Tibial nerve (tissue), 4 donors: Measurements from ENCODE around the gene LAMB4. TPM values are rescaled to one million over a fixed set of nuclear protein-coding genes. Genes with fewer than 3 reads are reported as not detected.

Experiments used
- DNase-seq, 2 donors: peaks; one replicate each; pipeline ENCODE4 v3.0.0-alpha.2; 2019; ENCODE audit warnings: low spot score in 2 of 2
- H3K27ac ChIP-seq, 4 donors: fragments of 200-600 bp; sonication (generic) in 3 of 4; one replicate each; pipeline ENCODE4 v1.5.1; 2017 to 2019; ENCODE audit warnings: mild to moderate bottlenecking in 1 of 4
- H3K27me3 ChIP-seq, 2 donors: fragments of 200-600 bp; sonication (generic) in 1 of 2; one replicate each; pipeline versions ENCODE4 v1.5.1 to v1.6.0; 2017 to 2019
- H3K36me3 ChIP-seq, 3 donors: fragments of 200-600 bp; sonication (generic); one replicate each; pipeline ENCODE4 v1.5.1; 2018 to 2019
- H3K4me1 ChIP-seq, 4 donors: fragments of 200-600 bp; sonication (generic) in 3 of 4; one replicate each; pipeline ENCODE4 v1.5.1; 2017 to 2019
- H3K4me3 ChIP-seq, 4 donors: fragments of 200-600 bp; sonication (generic) in 3 of 4; one replicate each; pipeline ENCODE4 v1.5.1; 2017 to 2019; ENCODE audit warnings: mild to moderate bottlenecking in 1 of 4, moderate library complexity in 1 of 4
- H3K9me3 ChIP-seq, 4 donors: fragments of 200-600 bp; sonication (generic) in 3 of 4; one replicate each; pipeline ENCODE4 v1.5.1; 2017 to 2019
- CTCF ChIP-seq, 5 experiments: fragments of 200-600 bp in 3 of 5; fragments of 450-650 bp in 2 of 5; sonication (generic) in 3 of 5; IDR thresholded peaks; one replicate each; pipeline ENCODE4 v1.5.1; 2016 to 2019; ENCODE audit warnings: antibody characterized with exemption in 5 of 5, mild to moderate bottlenecking in 3 of 5, moderate library complexity in 2 of 5
- EP300 ChIP-seq, 2 donors: sonication (generic); formaldehyde crosslinking; IDR thresholded peaks; one replicate each; pipeline ENCODE4 v1.6.1; 2017; ENCODE audit warnings: antibody characterized with exemption in 2 of 2, mild to moderate bottlenecking in 1 of 2
- POLR2A ChIP-seq, 2 donors: fragments of 450-650 bp; IDR thresholded peaks; one replicate each; pipeline ENCODE4 v1.6.1; 2017; ENCODE audit warnings: antibody characterized with exemption in 2 of 2, mild to moderate bottlenecking in 2 of 2, moderate library complexity in 2 of 2
- WGBS, 2 donors: methylation state at CpG; one replicate each; pipeline ENCODE4 v1.1.5; 2018; 5-methylcytosine and 5-hydroxymethylcytosine counted together
- total RNA-seq, 4 donors: library from RNA; depleted of rRNA; stranded (reverse); fragments of >200 nt; gene quantifications; one replicate each; pipeline ENCODE4 v1.1.0, GENCODE V29; 2016

The LAMB4 gene
- total RNA-seq, 4 donors from 2014 or later, result 0.22 to 1.2 (median 0.42) TPM; not detected in 1

- no peak overlapping the region for H3K4me3 ChIP-seq
- H3K27ac ChIP-seq, result no peak overlapping the region
- DNase-seq, result peak in 1 of 2 donors; percentile 27
- peaks cover 0 to 9% (median 3%) of the 10 kb centered on the region in 4 donors for H3K4me1 ChIP-seq
- H3K36me3 ChIP-seq, result no peaks in the 10 kb centered on the region
- 65 to 74% methylated on average over 7 of the region's 7 CpGs for WGBS, 2 donors
- no peaks in the 10 kb centered on the region for H3K27me3 ChIP-seq
- no peaks in the 10 kb centered on the region for H3K9me3 ChIP-seq
- TF ChIP-seq POLR2A (IDR thresholded peaks at IDR 0.05) (no peak), EP300 (IDR thresholded peaks at IDR 0.05) (peak in 1 of 2 donors; percentile 41)
These were observed 25.8 kb downstream of the LAMB4 start for GRCh38 chr7:108104324-108104723.

- WGBS, 2 donors, result 56 to 62% methylated on average over 5 of the region's 5 CpGs
- peaks cover 0 to 10% (median 3%) of the 10 kb centered on the region in 4 donors for H3K4me1 ChIP-seq
These were observed 26.4 kb downstream of the LAMB4 start for GRCh38 chr7:108103558-108104298.

GRCh38 chr7:108102671-108103312 is 27.4 kb downstream of the LAMB4 start:
- DNase-seq, result no peak
- H3K27ac ChIP-seq, result no peak overlapping the region
- peaks cover 0 to 10% (median 3%) of the 10 kb centered on the region in 4 donors for H3K4me1 ChIP-seq
- WGBS, 2 donors, result 95% methylated on average over 20 of the region's 20 CpGs
- H3K27me3 ChIP-seq, result no peaks in the 10 kb centered on the region
- H3K36me3 ChIP-seq, result no peaks in the 10 kb centered on the region
- TF ChIP-seq POLR2A (IDR thresholded peaks at IDR 0.05) (no peak), EP300 (IDR thresholded peaks at IDR 0.05) (no peak), CTCF (IDR thresholded peaks at IDR 0.05) (no peak)
- H3K4me3 ChIP-seq, result no peak overlapping the region
- no peaks in the 10 kb centered on the region for H3K9me3 ChIP-seq

More at GRCh38 chr7:108103558-108104298, 26.4 kb downstream of the LAMB4 start:
- no peak for DNase-seq
- no peak for TF ChIP-seq EP300 (IDR thresholded peaks at IDR 0.05)
- Histone ChIP-seq H3K4me3 (no peak overlapping the region), H3K27ac (peak overlapping the region in 1 of 4 donors; percentile 36), H3K27me3 (no peaks in the 10 kb centered on the region), H3K36me3 (no peaks in the 10 kb centered on the region), H3K9me3 (no peaks in the 10 kb centered on the region)

- DNase-seq, result no peak
- TF ChIP-seq EP300 (IDR thresholded peaks at IDR 0.05) (no peak), POLR2A (IDR thresholded peaks at IDR 0.05) (no peak), CTCF (IDR thresholded peaks at IDR 0.05) (no peak)
- Histone ChIP-seq H3K36me3 (no peaks in the 10 kb centered on the region), H3K4me1 (peaks cover 0 to 10% (median 3%) of the 10 kb centered on the region in 4 donors), H3K27ac (no peak overlapping the region), H3K9me3 (no peaks in the 10 kb centered on the region), H3K4me3 (no peak overlapping the region), H3K27me3 (no peaks in the 10 kb centered on the region)
- WGBS, 2 donors, result 95 to 99% methylated on average over 3 of the region's 3 CpGs
These were observed 28.4 kb downstream of the LAMB4 start for GRCh38 chr7:108101759-108102158.

- H3K36me3 ChIP-seq, result no peaks in the 10 kb centered on the region
- no peak overlapping the region for H3K27ac ChIP-seq
- no peaks in the 10 kb centered on the region for H3K9me3 ChIP-seq
- H3K4me1 ChIP-seq, result peaks cover 0 to 24% (median 15%) of the 10 kb centered on the region in 4 donors
- no peaks in the 10 kb centered on the region for H3K27me3 ChIP-seq
- no peak overlapping the region for H3K4me3 ChIP-seq
- no peak for DNase-seq
- 77 to 79% methylated on average over 1 of the region's 1 CpG for WGBS, 2 donors
- TF ChIP-seq POLR2A (IDR thresholded peaks at IDR 0.05), result no peak
- no peak for TF ChIP-seq CTCF (IDR thresholded peaks at IDR 0.05)
- TF ChIP-seq EP300 (IDR thresholded peaks at IDR 0.05), result no peak
These were observed 30.4 kb downstream of the LAMB4 start for GRCh38 chr7:108099713-108100112.

- H3K27me3 ChIP-seq, result no peaks in the 10 kb centered on the region
- H3K9me3 ChIP-seq, result no peaks in the 10 kb centered on the region
- TF ChIP-seq CTCF (IDR thresholded peaks at IDR 0.05) (peak in 1 of 5 experiments; percentile 16), POLR2A (IDR thresholded peaks at IDR 0.05) (no peak), EP300 (IDR thresholded peaks at IDR 0.05) (no peak)
- DNase-seq, result no peak
- no peaks in the 10 kb centered on the region for H3K36me3 ChIP-seq
- no peak overlapping the region for H3K4me3 ChIP-seq
- WGBS, 2 donors, result 88% methylated on average over 7 of the region's 7 CpGs
- H3K4me1 ChIP-seq, result peaks cover 0 to 34% (median 22%) of the 10 kb centered on the region in 4 donors
- no peak overlapping the region for H3K27ac ChIP-seq
These were observed 32.5 kb downstream of the LAMB4 start for GRCh38 chr7:108097703-108098102.
